Endothelial cell (in vitro differentiated cells): ENCODE data around the gene RASSF7. TPM values are rescaled to one million over a fixed set of nuclear protein-coding genes. Genes with fewer than 3 reads are reported as not detected.

Experiments used
- DNase-seq: peaks from one replicate; pipeline ENCODE4 v3.0.0; 2021; ENCODE audit warnings: low spot score
- H3K27ac Mint-ChIP-seq: one replicate; pipeline ENCODE4 v1.8.0; 2021; ENCODE audit warnings: mixed read lengths, inconsistent platforms; ENCODE audit not compliant: unreplicated experiment
- H3K27me3 Mint-ChIP-seq: one replicate; pipeline ENCODE4 v1.8.0; 2021; ENCODE audit warnings: mild to moderate bottlenecking, moderate library complexity, mixed read lengths, inconsistent platforms; ENCODE audit not compliant: unreplicated experiment
- H3K36me3 Mint-ChIP-seq: one replicate; pipeline ENCODE4 v1.8.0; 2021; ENCODE audit warnings: mild to moderate bottlenecking, low read depth, mixed read lengths, inconsistent platforms; ENCODE audit not compliant: unreplicated experiment
- H3K4me1 Mint-ChIP-seq: one replicate; pipeline ENCODE4 v1.8.0; 2021; ENCODE audit warnings: mild to moderate bottlenecking, mixed read lengths, inconsistent platforms; ENCODE audit not compliant: unreplicated experiment
- H3K4me3 Mint-ChIP-seq: one replicate; pipeline ENCODE4 v1.8.0; 2021; ENCODE audit warnings: mild to moderate bottlenecking, mixed read lengths, inconsistent platforms; ENCODE audit not compliant: unreplicated experiment
- H3K9me3 Mint-ChIP-seq: one replicate; pipeline ENCODE4 v1.8.0; 2021; ENCODE audit warnings: mixed read lengths, inconsistent platforms; ENCODE audit not compliant: unreplicated experiment
- total RNA-seq: library from RNA; stranded (reverse); fragmentation: NEBNext Ultra II Directional; extraction: Animal tissue kit (Norgen Biotek cat#: 25700); gene quantifications from one replicate; pipeline ENCODE4 v1.2.1, GENCODE V29; 2021; ENCODE audit not compliant: unreplicated experiment
- TF ChIP-seq, protein P1 (sequence below): fragments of 200-600 bp; sonication (generic); IDR thresholded peaks from one replicate; pipeline ENCODE4 v1.5.0; 2021; ENCODE audit warnings: antibody characterized with exemption; ENCODE audit not compliant: unreplicated experiment

RASSF7 gene
- total RNA-seq, 1 donor from 2014 or later = 8.9 TPM

DNA sequence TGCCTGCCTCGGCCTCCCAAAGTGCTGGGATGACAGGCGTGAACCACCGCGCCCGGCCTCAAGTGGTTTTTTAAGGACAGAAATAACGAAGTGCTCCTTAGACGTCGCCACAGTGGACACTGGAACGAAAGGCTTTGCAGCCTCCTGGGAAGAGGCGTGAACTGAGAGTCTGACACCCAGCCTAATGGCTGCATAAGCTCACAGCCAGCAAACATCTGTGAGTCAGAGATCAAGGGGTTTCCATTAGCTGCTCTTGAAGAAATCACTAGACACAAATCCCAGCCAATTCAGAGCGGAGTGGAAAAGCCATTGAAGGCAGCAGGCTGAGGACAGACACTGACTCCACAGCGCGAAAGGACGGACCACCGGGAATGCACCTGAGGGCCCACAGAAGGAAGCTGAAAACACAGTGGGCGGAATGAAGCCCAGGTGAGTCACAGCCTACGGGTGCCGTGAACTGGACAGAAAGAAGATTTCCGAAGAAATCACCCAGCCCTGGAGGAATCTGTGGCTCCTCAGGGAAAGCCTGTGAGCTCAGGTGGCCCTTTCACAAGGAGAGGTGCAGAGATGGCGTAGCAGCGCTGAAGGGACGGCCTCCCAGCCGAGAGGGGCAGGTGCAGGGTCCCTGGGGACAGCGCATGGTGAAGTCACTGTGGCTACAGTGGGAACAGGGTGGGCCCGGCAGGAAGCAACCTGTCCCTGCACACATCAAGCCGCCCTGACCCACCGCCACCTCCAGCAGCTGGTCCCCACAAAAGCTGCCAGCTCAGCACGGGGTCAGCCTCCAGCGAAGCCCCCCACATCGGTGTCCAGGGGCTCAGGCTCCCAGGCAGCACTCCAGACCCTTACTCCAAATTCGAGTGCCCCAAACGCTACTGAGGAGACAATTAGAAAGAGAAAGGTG lies 11.8 kb upstream of the RASSF7 start:
- no peak for DNase-seq
- no peak overlapping the region for H3K27ac Mint-ChIP-seq
- H3K4me1 Mint-ChIP-seq = no peaks in the 10 kb centered on the region
- H3K27me3 Mint-ChIP-seq = peaks cover 12% of the 10 kb centered on the region
- H3K4me3 Mint-ChIP-seq = no peak overlapping the region
- H3K9me3 Mint-ChIP-seq = no peaks in the 10 kb centered on the region
- H3K36me3 Mint-ChIP-seq = no peaks in the 10 kb centered on the region
- TF ChIP-seq, protein P1, sequence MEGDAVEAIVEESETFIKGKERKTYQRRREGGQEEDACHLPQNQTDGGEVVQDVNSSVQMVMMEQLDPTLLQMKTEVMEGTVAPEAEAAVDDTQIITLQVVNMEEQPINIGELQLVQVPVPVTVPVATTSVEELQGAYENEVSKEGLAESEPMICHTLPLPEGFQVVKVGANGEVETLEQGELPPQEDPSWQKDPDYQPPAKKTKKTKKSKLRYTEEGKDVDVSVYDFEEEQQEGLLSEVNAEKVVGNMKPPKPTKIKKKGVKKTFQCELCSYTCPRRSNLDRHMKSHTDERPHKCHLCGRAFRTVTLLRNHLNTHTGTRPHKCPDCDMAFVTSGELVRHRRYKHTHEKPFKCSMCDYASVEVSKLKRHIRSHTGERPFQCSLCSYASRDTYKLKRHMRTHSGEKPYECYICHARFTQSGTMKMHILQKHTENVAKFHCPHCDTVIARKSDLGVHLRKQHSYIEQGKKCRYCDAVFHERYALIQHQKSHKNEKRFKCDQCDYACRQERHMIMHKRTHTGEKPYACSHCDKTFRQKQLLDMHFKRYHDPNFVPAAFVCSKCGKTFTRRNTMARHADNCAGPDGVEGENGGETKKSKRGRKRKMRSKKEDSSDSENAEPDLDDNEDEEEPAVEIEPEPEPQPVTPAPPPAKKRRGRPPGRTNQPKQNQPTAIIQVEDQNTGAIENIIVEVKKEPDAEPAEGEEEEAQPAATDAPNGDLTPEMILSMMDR = no peak

DNA sequence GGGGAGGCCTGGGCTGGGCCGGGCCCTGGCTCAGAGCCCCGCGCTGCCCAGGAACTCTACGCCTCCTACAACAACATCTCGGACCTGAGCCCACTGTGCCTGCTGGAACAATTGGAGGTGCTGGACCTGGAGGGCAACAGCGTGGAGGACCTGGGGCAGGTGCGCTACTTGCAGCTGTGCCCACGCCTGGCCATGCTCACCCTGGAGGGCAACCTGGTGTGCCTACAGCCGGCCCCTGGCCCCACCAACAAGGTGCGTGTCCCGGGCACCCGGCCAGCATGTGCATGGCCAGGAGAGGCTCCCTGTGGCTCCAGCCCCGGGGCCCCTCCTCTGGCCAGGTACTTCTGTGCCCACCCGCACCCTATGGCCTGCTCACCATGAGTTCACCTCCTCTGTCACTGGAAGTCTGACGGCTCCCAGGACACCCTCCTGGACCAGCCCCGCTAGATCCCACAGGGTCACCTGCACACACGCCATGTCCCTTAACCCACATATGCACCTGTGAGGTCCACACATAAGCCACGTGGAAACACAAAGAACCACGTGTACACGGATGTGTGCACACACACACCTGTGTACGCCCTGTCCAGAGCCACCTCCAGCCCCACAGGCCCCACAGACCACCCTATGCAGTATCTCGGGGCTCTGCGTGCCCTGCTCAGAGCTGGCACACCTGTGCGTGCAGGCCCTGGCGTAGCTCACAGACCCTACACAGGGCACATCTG lies 10.6 kb upstream of the RASSF7 start:
- Mint-ChIP-seq H3K36me3 (no peaks in the 10 kb centered on the region), H3K4me1 (no peaks in the 10 kb centered on the region), H3K9me3 (no peaks in the 10 kb centered on the region), H3K4me3 (no peak overlapping the region), H3K27ac (no peak overlapping the region), H3K27me3 (peaks cover 14% of the 10 kb centered on the region)
- no peak for DNase-seq
- TF ChIP-seq, protein P1 = no peak

DNA sequence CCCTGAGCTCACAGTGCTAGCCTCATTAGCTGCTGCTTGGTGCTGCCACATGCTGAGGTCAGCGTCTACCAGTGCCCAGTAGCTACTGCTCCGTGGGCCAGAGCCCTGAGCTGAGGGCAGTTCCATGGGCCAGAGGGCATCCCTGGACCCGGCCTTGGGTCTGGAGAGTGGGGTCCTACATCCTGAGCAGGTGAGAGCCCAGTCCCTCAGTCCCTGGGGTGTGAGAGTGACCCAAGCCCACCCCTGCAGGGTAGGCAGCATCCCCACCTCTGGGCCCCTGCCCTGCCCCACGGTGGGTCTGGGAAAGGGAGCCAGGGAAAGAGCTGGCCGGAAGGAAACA lies 10.1 kb upstream of the RASSF7 start:
- Mint-ChIP-seq H3K4me1 (no peaks in the 10 kb centered on the region), H3K9me3 (no peaks in the 10 kb centered on the region), H3K27me3 (peaks cover 9% of the 10 kb centered on the region), H3K4me3 (no peak overlapping the region), H3K27ac (no peak overlapping the region), H3K36me3 (no peaks in the 10 kb centered on the region)
- TF ChIP-seq, protein P1 = no peak
- no peak for DNase-seq

DNA sequence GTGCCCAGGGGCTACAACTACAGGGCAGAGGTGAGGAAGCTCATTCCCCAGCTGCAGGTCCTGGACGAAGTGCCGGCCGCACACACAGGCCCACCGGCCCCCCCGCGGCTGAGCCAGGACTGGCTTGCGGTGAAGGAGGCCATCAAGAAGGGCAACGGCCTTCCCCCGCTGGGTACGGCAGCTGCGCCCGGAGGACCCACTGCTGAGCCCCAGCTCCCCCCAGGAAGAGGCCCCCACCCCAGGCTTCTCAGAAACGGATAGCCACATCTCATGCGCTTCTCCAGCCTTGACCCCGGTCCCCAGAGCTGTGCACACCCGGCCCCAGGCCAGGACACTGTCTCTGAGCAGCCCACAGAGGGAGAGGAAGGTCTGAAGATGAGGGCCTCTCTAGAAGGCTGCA lies 9.6 kb upstream of the RASSF7 start:
- Mint-ChIP-seq H3K27me3 (peaks cover 7% of the 10 kb centered on the region), H3K4me3 (no peak overlapping the region), H3K36me3 (no peaks in the 10 kb centered on the region), H3K4me1 (no peaks in the 10 kb centered on the region), H3K27ac (no peak overlapping the region), H3K9me3 (no peaks in the 10 kb centered on the region)
- TF ChIP-seq, protein P1 = no peak
- no peak for DNase-seq

DNA sequence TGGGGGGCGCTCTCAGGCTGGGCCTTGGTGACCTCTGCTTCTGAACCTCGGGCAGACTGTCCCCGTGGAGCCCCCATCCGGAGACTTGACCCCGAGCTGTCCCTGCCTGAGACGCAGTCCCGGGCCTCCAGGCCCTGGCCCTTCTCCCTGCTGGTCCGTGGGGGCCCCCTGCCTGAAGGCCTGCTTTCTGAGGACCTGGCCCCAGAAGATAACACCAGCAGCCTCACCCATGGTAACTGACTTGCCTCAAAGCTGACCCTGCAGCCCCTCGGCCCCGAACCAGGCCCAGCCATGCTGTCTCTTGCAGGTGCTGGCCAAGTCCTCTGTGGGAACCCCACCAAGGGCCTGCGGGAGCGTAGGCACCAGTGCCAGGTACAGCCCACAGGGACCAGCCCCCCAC lies 9.2 kb upstream of the RASSF7 start:
- no peaks in the 10 kb centered on the region for H3K9me3 Mint-ChIP-seq

More for the DNA sequence above, 9.2 kb upstream of the RASSF7 start:
- peaks cover 10% of the 10 kb centered on the region for H3K27me3 Mint-ChIP-seq
- TF ChIP-seq, protein P1 = no peak
- no peak for DNase-seq
- no peak overlapping the region for H3K4me3 Mint-ChIP-seq
- H3K27ac Mint-ChIP-seq = no peak overlapping the region
- no peaks in the 10 kb centered on the region for H3K36me3 Mint-ChIP-seq
- H3K4me1 Mint-ChIP-seq = no peaks in the 10 kb centered on the region
